ENCODE data around the gene DNAJC18.
"Not testable (repeated sequence)": the region's sequence is repeated elsewhere in the genome, so short reads cannot be mapped to it uniquely, and the experiment has no call there.

DNAJC18 gene

GRCh38 chr5:139425497-139425896, 13.8 kb downstream of the DNAJC18 start:
- DNase-seq: no peak

- peak in 1 of 2 donors; percentile 50 for DNase-seq
These were observed 16.9 kb downstream of the DNAJC18 start for GRCh38 chr5:139422307-139422893.

- no peak for DNase-seq
These were observed 19.8 kb downstream of the DNAJC18 start for GRCh38 chr5:139419226-139420192.

GRCh38 chr5:139418793-139419192, 20.5 kb downstream of the DNAJC18 start:
- DNase-seq: no peak

GRCh38 chr5:139417214-139417613, 22.1 kb downstream of the DNAJC18 start:
- DNase-seq: no peak

- no peak for DNase-seq
These were observed 22.7 kb downstream of the DNAJC18 start for GRCh38 chr5:139416651-139417050.

GRCh38 chr5:139415869-139416268, 23.5 kb downstream of the DNAJC18 start:
- no peak for DNase-seq

- no peak for DNase-seq
These were observed 24.0 kb downstream of the DNAJC18 start for GRCh38 chr5:139415221-139415861.

- no peak for DNase-seq
These were observed 24.7 kb downstream of the DNAJC18 start for GRCh38 chr5:139414581-139415130.

GRCh38 chr5:139413963-139414362, 25.4 kb downstream of the DNAJC18 start:
- no peak for DNase-seq

GRCh38 chr5:139413153-139413552, 26.2 kb downstream of the DNAJC18 start:
- no peak for DNase-seq

GRCh38 chr5:139410993-139411828, 28.1 kb downstream of the DNAJC18 start:
- DNase-seq: no peak

GRCh38 chr5:139410121-139410992, 29.0 kb downstream of the DNAJC18 start:
- no peak for DNase-seq

- DNase-seq: not testable (repeated sequence)
These were observed 30.2 kb downstream of the DNAJC18 start for GRCh38 chr5:139409116-139409515.

GRCh38 chr5:139408191-139408590, 31.1 kb downstream of the DNAJC18 start:
- no peak for DNase-seq

GRCh38 chr5:139407517-139407916, 31.8 kb downstream of the DNAJC18 start:
- no peak for DNase-seq

GRCh38 chr5:139406963-139407362, 32.4 kb downstream of the DNAJC18 start:
- no peak for DNase-seq

GRCh38 chr5:139404484-139404840, 34.9 kb downstream of the DNAJC18 start:
- no peak for DNase-seq

GRCh38 chr5:139403787-139404483, 35.4 kb downstream of the DNAJC18 start, which contains the start of gene SPATA24:
Gene SPATA24 (minus strand): TSS chr5:139404089. CDS start chr5:139404060, 29 bp downstream.
- DNase-seq: peak; percentile 97 to 98

- no peak for DNase-seq
These were observed 35.9 kb downstream of the DNAJC18 start for GRCh38 chr5:139403418-139403786.
